GM18951 (cell line): Measurements from ENCODE around the gene EIF3A.

ENCODE experiments used
- POLR2A ChIP-seq: IDR thresholded peaks from 4 replicates; pipeline ENCODE4 v1.6.1; 2011; ENCODE audit warnings: mild to moderate bottlenecking; ENCODE audit not compliant: insufficient read length, insufficient read depth; ENCODE audit errors: extremely low read depth
- in situ Hi-C: fragments of 300-500 bp; cut with MboI; formaldehyde crosslinking; loops from one replicate; pipeline ENCODE4 v1.12.0; 2022; ENCODE audit warnings: low sequenced_read_pairs, mixed read lengths, inconsistent platforms; ENCODE audit not compliant: unreplicated experiment

The EIF3A gene

GRCh38 chr10:118995739-118996138, 84.9 kb downstream of the EIF3A start:
- no peak for TF ChIP-seq POLR2A
- in situ Hi-C loops, result no loop called here

GRCh38 chr10:118994321-118994720, 86.3 kb downstream of the EIF3A start:
- TF ChIP-seq POLR2A, result no peak
- in situ Hi-C loops, result no loop called here

GRCh38 chr10:118993214-118993613, 87.4 kb downstream of the EIF3A start:
- in situ Hi-C loops, result no loop called here
- TF ChIP-seq POLR2A, result no peak

DNA sequence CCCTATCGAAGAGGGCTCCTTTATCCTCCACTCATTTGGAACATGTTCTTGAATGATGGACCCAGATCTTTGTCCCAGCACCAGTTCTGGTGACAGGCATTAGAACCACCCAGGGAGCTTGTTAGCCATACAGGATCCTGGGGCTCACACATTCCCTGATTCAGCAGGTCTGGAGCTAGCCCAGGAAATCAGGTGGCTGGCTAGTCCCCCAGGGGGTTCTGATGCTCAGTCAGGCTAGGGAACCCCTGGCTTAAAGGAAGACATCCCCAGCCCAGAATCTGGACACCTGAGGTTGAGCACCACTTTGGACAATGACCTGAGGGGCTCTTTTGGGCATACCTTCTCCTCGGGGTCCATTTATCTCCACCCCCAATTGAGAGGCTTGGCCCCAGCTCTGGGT, 88.1 kb downstream of the EIF3A start:
- in situ Hi-C loops, result no loop called here
- no peak for TF ChIP-seq POLR2A

DNA sequence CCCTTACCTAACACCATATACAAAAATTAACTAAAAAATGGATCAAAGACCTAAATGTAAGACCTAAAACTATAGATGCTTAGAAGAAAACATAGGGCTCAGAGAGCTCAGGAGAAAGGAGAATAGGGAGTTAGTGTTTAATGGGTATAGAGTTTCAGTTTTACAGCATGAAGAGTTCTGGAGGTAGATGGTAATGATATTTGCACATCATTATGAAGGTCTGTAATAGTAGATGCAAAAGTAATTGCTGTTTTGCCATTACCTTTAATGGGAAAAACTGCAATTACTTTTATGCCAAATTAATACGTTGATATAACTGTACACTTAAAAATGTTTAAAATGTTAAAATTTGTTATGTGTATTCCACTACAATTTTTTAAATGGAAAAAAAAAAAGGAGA, 90.3 kb downstream of the EIF3A start:
- no peak for TF ChIP-seq POLR2A
- in situ Hi-C loops, result no loop called here

DNA sequence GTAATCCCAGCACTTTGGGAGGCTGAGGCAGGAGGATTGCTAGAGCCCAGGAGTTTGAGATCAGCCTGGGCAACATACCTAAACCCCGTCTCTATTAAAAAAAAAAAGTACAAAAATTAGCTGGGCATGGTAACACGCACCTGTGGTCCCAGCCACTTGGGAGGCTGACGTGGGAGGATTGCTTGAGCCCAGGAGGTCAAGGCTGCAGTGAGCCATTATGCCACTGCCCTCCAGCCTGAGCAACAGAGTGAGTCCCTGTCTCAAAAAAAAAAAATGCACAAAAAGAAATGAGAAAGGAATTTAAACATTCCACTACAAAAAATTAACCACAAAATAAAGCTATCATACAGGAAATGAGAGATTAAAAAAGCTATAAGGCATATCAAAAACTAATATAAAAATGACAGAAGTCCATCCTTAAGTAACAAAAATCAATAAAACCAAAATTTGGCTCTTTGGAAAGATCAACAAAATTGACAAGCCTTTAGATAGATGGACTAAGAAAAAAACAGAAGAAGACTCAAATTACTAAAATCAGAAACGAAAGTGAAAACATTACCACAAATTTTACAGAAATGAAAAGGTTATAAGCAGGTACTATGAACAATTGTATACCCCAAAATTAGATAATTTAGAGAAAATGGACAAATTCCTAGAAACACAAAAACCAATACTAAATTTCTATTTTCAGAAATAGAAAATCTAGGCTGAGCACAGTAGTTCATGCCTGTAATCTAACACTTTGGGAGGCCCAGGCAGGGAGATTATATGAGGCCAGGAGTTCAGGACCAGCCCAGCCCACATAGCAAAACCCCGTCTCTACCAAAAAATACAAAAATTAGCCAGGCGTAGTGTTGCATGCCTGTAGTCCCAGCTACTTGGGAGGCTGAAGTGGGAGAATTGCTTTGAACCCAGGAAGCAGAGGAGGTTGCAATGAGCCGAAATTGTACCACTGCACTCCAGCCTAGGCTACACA, 93.5 kb downstream of the EIF3A start:
- no peak for TF ChIP-seq POLR2A
- in situ Hi-C loops, result no loop called here

GRCh38 chr10:118985576-118985975, 95.0 kb downstream of the EIF3A start:
- in situ Hi-C loops, result no loop called here

More at GRCh38 chr10:118985576-118985975, 95.0 kb downstream of the EIF3A start:
- no peak for TF ChIP-seq POLR2A
